KMS-11 (cell line): Measurements from ENCODE around the gene RTBDN.

Source experiments
- H2AFZ ChIP-seq: fragments of 200-600 bp; sonication (generic); 2 replicates; pipeline ENCODE4 v1.6.1; 2016; ENCODE audit warnings: antibody characterized with exemption, mixed run types, low read depth
- H3K27ac ChIP-seq: fragments of 200-600 bp; sonication (generic); 2 replicates; pipeline ENCODE4 v1.6.1; 2016; ENCODE audit warnings: mild to moderate bottlenecking, mixed run types
- H3K27me3 ChIP-seq: fragments of 200-600 bp; sonication (generic); 2 replicates; pipeline ENCODE4 v1.6.1; 2017; ENCODE audit warnings: mild to moderate bottlenecking, low read depth, mixed run types, moderate library complexity; ENCODE audit not compliant: insufficient read depth
- H3K36me3 ChIP-seq: fragments of 200-600 bp; sonication (generic); 2 replicates; pipeline ENCODE4 v1.6.1; 2017; ENCODE audit warnings: mild to moderate bottlenecking, mixed run types; ENCODE audit not compliant: insufficient read depth
- H3K4me1 ChIP-seq: fragments of 200-600 bp; sonication (generic); 2 replicates; pipeline ENCODE4 v1.6.1; 2016; ENCODE audit warnings: mild to moderate bottlenecking, low read depth, mixed run types; ENCODE audit not compliant: poor library complexity, severe bottlenecking
- H3K4me2 ChIP-seq: fragments of 200-600 bp; sonication (generic); 2 replicates; pipeline ENCODE4 v1.7.0; 2016; ENCODE audit warnings: mild to moderate bottlenecking, mixed run types
- H3K4me3 ChIP-seq: fragments of 200-600 bp; sonication (generic); IDR thresholded peaks from 2 replicates; pipeline ENCODE4 v1.6.1; 2017; ENCODE audit warnings: low read depth, low read length, mixed read lengths; ENCODE audit not compliant: insufficient read depth
- H3K79me2 ChIP-seq: fragments of 200-600 bp; sonication (generic); 2 replicates; pipeline ENCODE4 v1.6.1; 2016; ENCODE audit warnings: low read depth, mixed run types; ENCODE audit not compliant: insufficient read depth
- H3K9ac ChIP-seq: fragments of 200-600 bp; sonication (generic); 2 replicates; pipeline ENCODE4 v1.6.1; 2016; ENCODE audit warnings: mild to moderate bottlenecking, mixed run types
- H4K20me1 ChIP-seq: fragments of 200-600 bp; sonication (generic); 2 replicates; pipeline ENCODE4 v1.6.1; 2016; ENCODE audit warnings: mild to moderate bottlenecking, mixed run types; ENCODE audit not compliant: insufficient read depth
- CTCF ChIP-seq: fragments of 200-600 bp; sonication (generic); conservative IDR thresholded peaks from 2 replicates; pipeline ENCODE4 v1.6.1; 2017; ENCODE audit warnings: low read depth, mild to moderate bottlenecking, antibody characterized with exemption, low read length, moderate library complexity, mixed read lengths

The RTBDN gene

GRCh38 chr19:12793290-12794195 is 40.8 kb downstream of the RTBDN start:
- no peak for TF ChIP-seq CTCF
- H3K79me2 ChIP-seq: peaks cover 20% of the 10 kb centered on the region
- H4K20me1 ChIP-seq: no peaks in the 10 kb centered on the region
- H2AFZ ChIP-seq: peak overlapping the region; percentile 34; the same call in 1 of the 2 replicates
- peaks cover 31% of the 10 kb centered on the region for H3K4me1 ChIP-seq
- H3K27ac ChIP-seq: peak overlapping the region; percentile 78
- H3K27me3 ChIP-seq: no peaks in the 10 kb centered on the region
- H3K4me2 ChIP-seq: peak overlapping the region; percentile 97
- H3K4me3 ChIP-seq: no peak overlapping the region
- no peaks in the 10 kb centered on the region for H3K36me3 ChIP-seq
- peak overlapping the region; percentile 76 for H3K9ac ChIP-seq

GRCh38 chr19:12792853-12793289 is 41.5 kb downstream of the RTBDN start:
- Histone ChIP-seq H4K20me1 (no peaks in the 10 kb centered on the region), H2AFZ (0 out of 2 replicates have a peak overlapping the region, but pooled peaks have one; percentile 45), H3K4me2 (peak overlapping the region; percentile 97), H3K36me3 (no peaks in the 10 kb centered on the region), H3K9ac (peak overlapping the region; percentile 76), H3K27ac (peak overlapping the region; percentile 78), H3K79me2 (peaks cover 20% of the 10 kb centered on the region), H3K4me3 (no peak overlapping the region), H3K27me3 (no peaks in the 10 kb centered on the region), H3K4me1 (peaks cover 37% of the 10 kb centered on the region)
- TF ChIP-seq CTCF: no peak

- peaks cover 20% of the 10 kb centered on the region for H3K79me2 ChIP-seq
- no peaks in the 10 kb centered on the region for H3K27me3 ChIP-seq
- no peak for TF ChIP-seq CTCF
Observed at GRCh38 chr19:12792051-12792852, 42.1 kb downstream of the RTBDN start.

GRCh38 chr19:12791345-12792050 is 42.9 kb downstream of the RTBDN start, which contains the start of gene JUNB:
TSS of gene JUNB (plus strand) at chr19:12791486. CDS start at chr19:12791772, 286 bp downstream.
- no peak for TF ChIP-seq CTCF
- peak within 1 kb of the TSS; percentile 45 for H2AFZ ChIP-seq

More at GRCh38 chr19:12792051-12792852, 42.1 kb downstream of the RTBDN start:
- Histone ChIP-seq H3K4me3 (no peak overlapping the region), H3K4me2 (peak overlapping the region; percentile 97), H2AFZ (peak overlapping the region; percentile 45; the same call in 1 of the 2 replicates), H3K9ac (peak overlapping the region; percentile 76), H3K4me1 (peaks cover 44% of the 10 kb centered on the region), H3K36me3 (no peaks in the 10 kb centered on the region), H3K27ac (peak overlapping the region; percentile 78), H4K20me1 (no peaks in the 10 kb centered on the region)

More at GRCh38 chr19:12791345-12792050, 42.9 kb downstream of the RTBDN start, which contains the start of gene JUNB:
- peaks cover 20% of the 10 kb centered on the region for H3K79me2 ChIP-seq
- H3K27ac ChIP-seq: peak within 1 kb of the TSS; percentile 93
- no peaks in the 10 kb centered on the region for H4K20me1 ChIP-seq
- no peaks in the 10 kb centered on the region for H3K36me3 ChIP-seq
- H3K4me1 ChIP-seq: peaks cover 50% of the 10 kb centered on the region
- H3K9ac ChIP-seq: peak within 1 kb of the TSS; percentile 76
- no peak within 1 kb of the TSS for H3K4me3 ChIP-seq
- H3K4me2 ChIP-seq: peak within 1 kb of the TSS; percentile 97
- no peaks in the 10 kb centered on the region for H3K27me3 ChIP-seq
